HepG2 (cell line): Measurements from ENCODE around the gene POSTN. TPM values are rescaled to one million over a fixed set of nuclear protein-coding genes. Genes with fewer than 3 reads are reported as not detected.

ENCODE experiments used
- ATAC-seq: fragments of 200-7000 bp; cut with Tn5 transposase; 3 replicates; pipeline ENCODE4 v1.9.1; 2020; ENCODE audit warnings: mild to moderate bottlenecking, moderate library complexity
- BruUV-seq: library from RNA; stranded (reverse); fragments of 400-500 nt; replicated peaks from 2 replicates; lab custom pipeline; 2021; lab: Mats Ljungman, UMichigan
- CTCF ChIA-PET: fragments of 300-600 bp; formaldehyde crosslinking; extraction: SDS; loops from one replicate; lab custom pipeline; 2021; ENCODE audit warnings: low total read pairs, inconsistent platforms, low intra/inter-chr PET ratio; lab: Yijun Ruan, JAX
- POLR2A ChIA-PET: fragments of 350-600 bp; sonication (Branson Sonifier 250); formaldehyde crosslinking; loops from one replicate; lab custom pipeline; 2020; ENCODE audit warnings: antibody characterized with exemption, inconsistent platforms; lab: Yijun Ruan, JAX
- DNase-seq: peaks from one replicate; pipeline ENCODE4 v3.0.0-alpha.2; 2015; ENCODE audit warnings: low spot score
- FAIRE-seq: peaks from 3 replicates; lab custom pipeline; 2011; peaks lifted over from hg19 to GRCh38; lab: Jason Lieb, UNC
- H2AFZ ChIP-seq: one replicate; pipeline ENCODE4 v1.6.1; 2011; ENCODE audit warnings: low read length, inconsistent platforms
- H3K27ac ChIP-seq: fragments of 300-600 bp; 3 replicates; pipeline ENCODE4 v1.8.0; 2011; ENCODE audit warnings: mixed run types, mild to moderate bottlenecking, mixed read lengths, low read length, inconsistent platforms; ENCODE audit not compliant: insufficient read depth; ENCODE audit errors: extremely low read length
- H3K27me3 ChIP-seq, 2 experiments: fragments of 200-600 bp in 1 of 2; 2 replicates in 1 of 2; 3 replicates in 1 of 2; pipeline versions ENCODE4 v1.6.0 to v1.8.0; 2011; ENCODE audit warnings: low read length in 2 of 2, mild to moderate bottlenecking in 2 of 2, moderate library complexity in 2 of 2, inconsistent platforms in 1 of 2; ENCODE audit not compliant: insufficient read depth in 2 of 2, control insufficient read depth in 1 of 2
- H3K36me3 ChIP-seq, 2 experiments: fragments of 200-600 bp in 1 of 2; replicated peaks in 1 of 2; 2 replicates in 1 of 2; 3 replicates in 1 of 2; pipeline versions ENCODE4 v1.5.1 to v1.8.0; 2011; ENCODE audit warnings: low read length in 2 of 2, inconsistent platforms in 1 of 2; ENCODE audit not compliant: insufficient read depth in 2 of 2, control insufficient read depth in 1 of 2
- H3K4me1 ChIP-seq: 2 replicates; pipeline ENCODE4 v1.5.1; 2012; ENCODE audit warnings: low read length, inconsistent platforms; ENCODE audit not compliant: insufficient read depth
- H3K4me2 ChIP-seq: 2 replicates; pipeline ENCODE4 v1.6.0; 2011; ENCODE audit warnings: low read depth, low read length, inconsistent platforms
- H3K4me3 ChIP-seq, 3 experiments: fragments of 200-600 bp in 1 of 3; sonication (generic), shearing (Covaris generic) in 1 of 3; replicated peaks in 1 of 3; 2 replicates each; pipeline ENCODE4 v1.5.1; 2011 to 2016; ENCODE audit warnings: low read length in 3 of 3, inconsistent platforms in 2 of 3, low read depth in 2 of 3, mild to moderate bottlenecking in 2 of 3, control low read depth in 1 of 3, mixed read lengths in 1 of 3; ENCODE audit not compliant: insufficient read depth in 1 of 3
- H3K79me2 ChIP-seq: one replicate; pipeline ENCODE4 v1.6.1; 2011; ENCODE audit warnings: low read length, inconsistent platforms; ENCODE audit not compliant: insufficient read depth
- H3K9ac ChIP-seq: 2 replicates; pipeline ENCODE4 v1.6.0; 2011; ENCODE audit warnings: mild to moderate bottlenecking, low read depth, low read length, inconsistent platforms; ENCODE audit not compliant: insufficient read depth
- H3K9me3 ChIP-seq: 2 replicates; pipeline ENCODE4 v1.5.1; 2012; ENCODE audit warnings: mild to moderate bottlenecking, low read length
- H4K20me1 ChIP-seq: 2 replicates; pipeline ENCODE4 v1.6.0; 2011; ENCODE audit warnings: inconsistent platforms, mild to moderate bottlenecking, low read length, moderate library complexity; ENCODE audit not compliant: insufficient read depth
- ETV6 ChIP-seq: sonication (generic); formaldehyde crosslinking; conservative IDR thresholded peaks from 2 replicates; pipeline ENCODE4 v1.4.0; 2020; ENCODE audit warnings: missing genetic modification reagents
- FOXJ3 ChIP-seq: sonication (generic); formaldehyde crosslinking; IDR thresholded peaks from 2 replicates; pipeline ENCODE4 v1.4.0; 2020; ENCODE audit warnings: missing genetic modification reagents, mild to moderate bottlenecking, borderline replicate concordance
- FOXP1 ChIP-seq, 2 experiments: fragments of 450-650 bp in 1 of 2; IDR thresholded peaks; 2 replicates each; pipeline ENCODE4 v1.6.1; 2017 to 2018; ENCODE audit warnings: antibody characterized with exemption in 1 of 2
- IRX3 ChIP-seq: sonication (generic); formaldehyde crosslinking; IDR thresholded peaks from 2 replicates; pipeline ENCODE4 v1.8.1; 2023; ENCODE audit warnings: mild to moderate bottlenecking, low read depth, missing genetic modification reagents, borderline replicate concordance
- MAFG ChIP-seq: sonication (generic); formaldehyde crosslinking; IDR thresholded peaks from 2 replicates; pipeline ENCODE4 v1.5.1; 2020; ENCODE audit warnings: mild to moderate bottlenecking, missing genetic modification reagents
- MIER2 ChIP-seq: IDR thresholded peaks from 2 replicates; pipeline ENCODE4 v1.6.1; 2016; ENCODE audit warnings: missing biosample characterization, missing genetic modification reagents
- PLSCR1 ChIP-seq: sonication (generic); formaldehyde crosslinking; IDR thresholded peaks from 2 replicates; pipeline ENCODE4 v1.5.0; 2020; ENCODE audit warnings: missing genetic modification reagents, mild to moderate bottlenecking, borderline replicate concordance
- RAD21 ChIP-seq: fragments of 450-650 bp; formaldehyde crosslinking; IDR thresholded peaks from 2 replicates; pipeline ENCODE4 v1.5.0; 2020; ENCODE audit warnings: mild to moderate bottlenecking
- REST ChIP-seq, 2 experiments: IDR thresholded peaks; 2 replicates each; pipeline ENCODE4 v1.6.1; 2011 to 2012; ENCODE audit warnings: low read length in 2 of 2, borderline replicate concordance in 1 of 2, low read depth in 1 of 2, mild to moderate bottlenecking in 1 of 2, moderate library complexity in 1 of 2
- SOX13 ChIP-seq, 3 experiments: fragments of 450-650 bp in 1 of 3; sonication (generic) in 1 of 3; formaldehyde crosslinking in 1 of 3; IDR thresholded peaks in 2 of 3; conservative IDR thresholded peaks in 1 of 3; 2 replicates each; pipeline versions ENCODE4 v1.5.0 to v1.6.1; 2016 to 2020; ENCODE audit warnings: antibody characterized with exemption in 1 of 3, mild to moderate bottlenecking in 1 of 3, missing compliant biosample characterization in 1 of 3, missing genetic modification reagents in 1 of 3, moderate library complexity in 1 of 3
- TARDBP ChIP-seq: sonication (generic); formaldehyde crosslinking; IDR thresholded peaks from 2 replicates; pipeline ENCODE4 v1.8.0; 2022; ENCODE audit warnings: mild to moderate bottlenecking, missing genetic modification reagents
- ZFY ChIP-seq: sonication (generic); formaldehyde crosslinking; IDR thresholded peaks from 2 replicates; pipeline ENCODE4 v1.4.0; 2020; ENCODE audit warnings: missing genetic modification reagents
- ZNF329 ChIP-seq: sonication (generic); formaldehyde crosslinking; IDR thresholded peaks from 2 replicates; pipeline ENCODE4 v1.9.0; 2021; ENCODE audit warnings: low read depth, mild to moderate bottlenecking, missing genetic modification reagents
- ZNF512 ChIP-seq: sonication (generic); formaldehyde crosslinking; IDR thresholded peaks from 2 replicates; pipeline ENCODE4 v1.4.0; 2020; ENCODE audit warnings: mild to moderate bottlenecking, missing genetic modification reagents
- ZNF607 ChIP-seq: sonication (generic); formaldehyde crosslinking; IDR thresholded peaks from 2 replicates; pipeline ENCODE4 v1.5.1; 2020; ENCODE audit warnings: missing genetic modification reagents, mild to moderate bottlenecking, borderline replicate concordance
- ZNF816 ChIP-seq: sonication (generic); formaldehyde crosslinking; IDR thresholded peaks from 2 replicates; pipeline ENCODE4 v1.8.0; 2022; ENCODE audit warnings: missing genetic modification reagents, mild to moderate bottlenecking, borderline replicate concordance
- ZNF878 ChIP-seq: sonication (generic); formaldehyde crosslinking; IDR thresholded peaks from 2 replicates; pipeline ENCODE4 v1.8.1; 2023; ENCODE audit warnings: mild to moderate bottlenecking, missing genetic modification reagents, moderate library complexity
- WGBS: methylation state at CpG from one replicate; pipeline ENCODE4 v1.1.6; 2017; ENCODE audit warnings: low lambda C conversion rate; 5-methylcytosine and 5-hydroxymethylcytosine counted together
- in situ Hi-C: cut with HindIII; loops from 2 replicates; pipeline ENCODE4 v1.10.0; 2017; ENCODE audit warnings: low pct_unique_long_range_greater_than_20kb; ENCODE audit not compliant: extremely low pct_ligation_motif_present
- intact Hi-C: fragments of 100-400 bp; cut with micrococcal nuclease; formaldehyde crosslinking; loops from one replicate; pipeline ENCODE4 v1.10.0; 2022; ENCODE audit not compliant: unreplicated experiment
- polyA plus RNA-seq, 8 experiments: library from polyadenylated mRNA; depleted of rRNA in 3 of 8; stranded (reverse) in 7 of 8; unstranded in 1 of 8; fragments of >200 nt; fragmentation: Illumina TruSeq in 4 of 8; extraction: Trizol in 4 of 8; gene quantifications; 2 replicates each; pipeline versions ENCODE4 v1.2.1 to v1.2.3, GENCODE V29; 2011 to 2016; ENCODE audit warnings: low read depth in 4 of 8, missing spikeins in 1 of 8, mixed read lengths in 1 of 8; ENCODE audit not compliant: insufficient read depth in 1 of 8
- total RNA-seq, 5 experiments: library from RNA; depleted of rRNA; stranded (reverse); fragments of >200 nt; fragmentation: Illumina TruSeq; extraction: Trizol; gene quantifications; 2 replicates each; pipeline ENCODE4 v1.2.3, GENCODE V29; 2016; ENCODE audit warnings: low read depth in 1 of 5

The POSTN gene
- total and polyA plus RNA-seq, 2 of the 13 experiments (the other 11 are each of a cell fraction or from before 2014, with no cell fraction given), result not detected

- FAIRE-seq (no peak), ATAC-seq (no peak), DNase-seq (no peak)
- intact Hi-C loops (loop anchor here (1.0 kb wide), 1 partner anchor 500 kb away; no protein-coding TSS in a partner anchor), in situ Hi-C loops (loop anchor here (10.0 kb wide), 1 partner anchor 504 kb away; the partner anchor contains the start of gene CSNK1A1L)
- Histone ChIP-seq H3K27me3 (no peaks in the 10 kb centered on the region), H3K79me2 (no peaks in the 10 kb centered on the region), H3K9me3 (no peaks in the 10 kb centered on the region), H2AFZ (no peak overlapping the region), H4K20me1 (no peaks in the 10 kb centered on the region), H3K4me2 (no peak overlapping the region), H3K4me1 (no peaks in the 10 kb centered on the region), H3K4me3 (no peak overlapping the region), H3K36me3 (no peaks in the 10 kb centered on the region), H3K9ac (no peak overlapping the region), H3K27ac (no peak overlapping the region)
- CTCF ChIA-PET, result no interaction called here
- BruUV-seq, result no TSS peak
- 0% methylated on average over 1 of the region's 1 CpG for whole genome bisulfite sequencing
- TF ChIP-seq ETV6 (no peak), FOXJ3 (CRISPR knock-in tag) (no peak), MIER2 (CRISPR knock-in tag) (no peak), ZFY (CRISPR knock-in tag) (no peak), RAD21 (CRISPR knock-in tag) (no peak), FOXP1 (IDR thresholded peaks at IDR 0.05) (no peak), FOXP1 (CRISPR knock-in tag; IDR thresholded peaks at IDR 0.05) (no peak), ZNF512 (no peak), SOX13 (IDR thresholded peaks at IDR 0.05) (no peak), SOX13 (CRISPR knock-in tag; conservative IDR thresholded peaks at IDR 0.05 in 1 of 2, IDR thresholded peaks at IDR 0.05 in 1 of 2) (no peak), TARDBP (CRISPR knock-in tag) (no peak), ZNF816 (CRISPR knock-in tag) (no peak), MAFG (CRISPR knock-in tag) (no peak), ZNF607 (CRISPR knock-in tag) (no peak), ZNF329 (CRISPR knock-in tag) (no peak), PLSCR1 (CRISPR knock-in tag) (no peak), IRX3 (CRISPR knock-in tag) (no peak), ZNF878 (CRISPR knock-in tag) (no peak), REST (IDR thresholded peaks at IDR 0.05; ENCODE audit: borderline replicate concordance in 1 of 2, low read depth in 1 of 2, low read length in 2 of 2) (no peak)
- POLR2A ChIA-PET, result no interaction called here
These were observed 10.3 kb upstream of the POSTN start for GRCh38 chr13:37608750-37609339.
